Measurements from ENCODE around the gene AZI2.

The AZI2 gene

DNA sequence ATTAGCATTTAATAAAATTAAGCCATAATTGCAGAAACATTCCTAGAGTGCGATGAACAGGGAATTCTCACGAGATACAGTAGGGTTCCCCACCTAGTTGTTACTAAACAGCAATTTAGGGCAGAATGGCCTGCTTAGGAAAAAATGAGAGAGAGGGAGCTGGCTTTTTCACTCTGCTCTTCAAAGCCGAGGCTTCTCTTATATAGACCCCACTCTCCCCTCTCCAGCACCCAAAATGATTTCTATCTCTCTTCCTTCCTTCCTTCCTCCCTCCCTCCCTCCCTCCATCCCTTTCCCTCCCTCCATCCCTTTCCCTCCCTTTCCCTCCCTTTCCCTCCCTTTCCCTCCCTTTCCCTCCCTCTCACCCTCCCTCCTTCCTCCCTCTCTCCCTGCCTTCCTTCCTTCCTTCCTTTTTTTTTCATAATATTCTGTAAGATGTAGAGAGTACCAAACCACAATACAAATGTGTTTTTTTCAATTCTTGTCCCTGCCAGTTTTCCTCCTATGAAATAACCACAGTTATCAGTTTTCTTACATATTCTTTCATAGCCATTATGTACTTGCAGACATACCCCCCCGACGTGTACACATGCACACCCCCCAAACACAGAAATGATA, 48.2 kb downstream of the AZI2 start:
- no peak for DNase-seq

DNA sequence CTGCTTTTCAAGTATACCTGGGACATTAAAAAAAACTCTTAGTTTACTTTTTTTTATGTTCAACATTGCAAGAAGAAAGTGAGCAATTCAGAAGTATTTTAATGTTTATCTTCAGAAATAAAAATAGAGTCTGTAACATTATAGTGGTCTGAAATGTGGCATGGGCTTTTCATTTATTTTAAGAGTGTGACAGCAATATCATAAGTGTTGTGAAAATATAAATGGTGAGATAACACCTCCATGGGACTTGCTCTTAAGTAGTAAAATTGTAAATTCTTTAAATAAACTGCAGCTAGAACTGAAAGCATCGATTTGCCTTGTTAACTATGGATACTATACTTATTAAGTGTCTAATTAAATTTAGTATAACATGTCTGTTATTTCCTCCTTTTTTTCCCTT, 48.9 kb downstream of the AZI2 start:
- DNase-seq: no peak

DNA sequence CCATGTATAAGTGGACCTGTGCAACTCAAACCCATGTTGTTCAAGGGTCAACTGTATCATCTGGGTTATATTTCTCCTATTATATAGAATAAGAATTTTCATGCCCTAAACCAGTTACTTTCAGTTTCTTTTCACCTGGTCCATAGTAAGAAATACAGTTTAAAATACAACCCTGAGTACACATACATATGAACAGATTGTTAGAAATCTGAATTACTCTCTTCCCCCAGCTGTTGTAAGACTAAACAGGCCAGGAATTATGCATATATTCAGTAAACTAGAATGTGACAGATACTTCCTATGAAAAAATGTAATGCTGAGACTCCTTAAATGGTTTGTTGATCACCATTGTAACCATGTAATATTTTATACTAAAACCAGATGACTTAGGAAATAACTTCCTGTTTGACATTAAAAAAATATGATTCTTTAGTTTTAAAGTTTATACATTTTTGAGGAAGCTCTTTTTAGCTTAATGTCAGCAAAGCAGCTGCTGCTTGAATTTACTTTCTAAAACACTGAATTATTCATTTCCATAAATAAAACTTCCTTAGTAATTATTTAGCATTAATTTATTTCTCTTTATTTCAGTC, 52.6 kb downstream of the AZI2 start:
- DNase-seq: no peak

DNA sequence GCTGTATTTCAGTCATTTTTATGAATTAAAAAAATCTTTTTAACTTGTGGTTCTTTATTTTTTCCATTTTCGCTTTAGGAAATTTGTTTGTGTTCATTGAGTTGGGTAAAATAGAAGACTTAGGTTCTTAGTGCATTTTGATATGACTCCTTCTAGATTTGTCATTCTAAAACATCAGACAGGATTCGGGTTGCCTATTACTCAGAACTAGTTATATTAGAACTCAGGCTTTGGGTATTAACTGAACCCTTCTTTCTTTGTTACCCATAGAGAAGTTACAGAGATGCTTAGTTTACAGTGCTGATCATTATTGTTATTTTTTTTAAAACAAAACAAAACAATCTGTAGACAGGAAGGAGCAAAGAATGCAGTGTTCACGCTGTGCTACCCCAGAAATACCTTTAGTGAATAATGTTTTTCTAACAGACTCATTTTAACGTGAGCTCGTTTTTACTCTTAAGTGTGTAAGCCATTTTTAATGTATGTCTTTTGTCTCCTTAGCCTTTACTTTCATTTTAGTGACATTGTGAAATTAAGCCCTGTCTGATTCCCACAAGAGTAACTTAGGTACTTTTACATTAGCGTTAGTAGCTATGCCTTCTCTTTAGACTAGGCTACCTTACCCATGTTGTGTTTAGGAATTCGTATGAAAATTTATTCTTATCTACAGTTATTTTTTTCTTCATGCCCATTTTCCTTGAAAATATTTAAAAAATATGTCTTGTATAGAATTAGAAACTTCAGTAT, 53.8 kb downstream of the AZI2 start:
- DNase-seq: no peak

DNA sequence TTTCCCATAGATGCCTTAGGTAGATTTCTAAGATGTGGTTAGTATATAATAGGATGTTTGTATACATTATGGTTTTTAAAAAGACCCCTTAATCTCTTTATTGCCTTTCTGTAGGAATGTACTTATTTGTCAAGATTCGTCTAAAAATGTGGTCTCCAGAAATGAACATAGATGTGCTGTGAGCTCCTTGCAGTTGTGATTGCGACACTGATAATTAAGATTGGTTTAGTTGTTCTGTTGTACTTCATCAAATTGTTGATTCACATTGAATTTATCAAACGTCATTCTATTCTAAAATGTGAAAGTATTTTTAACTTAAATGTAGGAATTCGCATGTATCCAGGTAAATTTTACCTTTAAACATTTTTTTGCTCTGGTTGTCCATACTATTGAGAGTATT, 56.0 kb downstream of the AZI2 start:
- no peak for DNase-seq

DNA sequence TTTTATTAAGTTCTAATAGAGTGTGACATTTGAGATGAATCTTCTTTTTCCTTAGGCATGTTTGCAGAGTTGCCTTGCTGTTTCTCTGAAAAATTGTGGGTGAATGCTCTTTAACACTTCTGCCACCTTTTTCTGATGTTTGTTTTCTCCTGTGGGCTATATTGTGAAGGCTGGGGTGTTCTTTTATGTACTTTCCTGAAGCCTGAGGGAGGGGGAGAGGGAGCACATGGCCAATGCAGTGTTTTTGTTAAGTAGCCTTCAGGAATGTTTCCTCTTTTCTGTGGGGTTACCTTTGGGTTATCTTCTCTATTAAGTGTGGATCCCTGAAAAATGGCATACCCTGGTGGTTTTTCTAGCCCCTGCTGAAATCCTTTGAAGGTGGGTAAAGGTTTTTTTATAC, 57.0 kb downstream of the AZI2 start:
- no peak for DNase-seq

DNA sequence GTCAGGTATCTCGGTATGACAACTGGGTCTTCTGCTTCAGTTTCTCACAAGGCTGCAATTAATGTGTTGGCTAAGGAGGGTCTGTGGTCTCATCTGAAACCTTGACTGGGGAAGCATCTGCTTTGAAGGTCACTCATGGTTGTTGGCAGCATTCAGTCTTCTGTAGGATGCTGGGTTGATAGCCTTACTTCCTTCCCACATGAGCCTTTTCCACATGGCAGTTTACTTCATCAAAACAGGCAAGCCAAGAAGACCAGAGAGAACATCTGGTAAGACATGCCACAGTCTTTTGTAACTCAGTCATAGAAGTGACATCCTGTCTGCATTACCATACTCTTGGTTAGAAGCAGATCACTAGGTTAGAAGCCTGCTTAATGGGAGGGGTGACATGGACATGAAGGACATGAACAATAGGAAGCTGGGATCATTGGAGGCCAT, 57.7 kb downstream of the AZI2 start:
- DNase-seq: no peak

DNA sequence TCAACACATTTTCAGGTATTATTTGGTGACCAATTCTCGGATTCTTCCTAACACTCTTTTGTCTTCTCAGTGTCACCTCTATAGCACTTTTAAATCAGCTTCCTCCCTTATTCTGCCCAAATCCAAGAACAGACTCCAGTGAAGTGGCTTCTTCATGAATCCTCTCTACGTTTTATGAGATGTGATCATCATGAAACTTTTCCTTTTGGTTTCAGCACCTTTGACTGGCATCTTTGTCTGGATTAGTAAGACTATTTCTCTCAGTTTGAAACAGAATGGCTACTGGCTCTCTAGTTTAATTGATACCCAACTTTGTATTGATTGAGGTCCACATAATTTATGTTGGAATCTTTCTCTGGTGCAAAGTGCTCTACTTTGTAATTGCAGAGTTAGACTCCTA, 61.6 kb downstream of the AZI2 start:
- no peak for DNase-seq

DNA sequence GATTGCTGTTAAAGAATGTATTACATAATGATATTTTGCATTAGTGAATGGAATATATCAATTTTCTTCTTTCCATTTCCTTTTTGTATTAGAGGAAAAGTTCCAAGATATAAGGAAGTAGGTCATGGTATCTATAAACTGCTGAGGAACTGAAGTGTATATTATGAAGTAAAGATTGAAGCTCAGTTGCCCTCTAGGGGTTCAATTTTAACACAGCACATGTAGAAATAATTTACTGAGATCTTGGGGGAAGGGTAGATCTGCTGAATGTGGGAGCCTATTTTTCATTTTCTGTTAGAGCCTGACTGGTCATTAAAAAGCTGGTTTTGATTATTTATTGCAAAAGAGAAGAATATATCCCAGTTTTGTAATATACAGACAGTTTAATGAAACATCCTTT, 62.0 kb downstream of the AZI2 start:
- no peak for DNase-seq

DNA sequence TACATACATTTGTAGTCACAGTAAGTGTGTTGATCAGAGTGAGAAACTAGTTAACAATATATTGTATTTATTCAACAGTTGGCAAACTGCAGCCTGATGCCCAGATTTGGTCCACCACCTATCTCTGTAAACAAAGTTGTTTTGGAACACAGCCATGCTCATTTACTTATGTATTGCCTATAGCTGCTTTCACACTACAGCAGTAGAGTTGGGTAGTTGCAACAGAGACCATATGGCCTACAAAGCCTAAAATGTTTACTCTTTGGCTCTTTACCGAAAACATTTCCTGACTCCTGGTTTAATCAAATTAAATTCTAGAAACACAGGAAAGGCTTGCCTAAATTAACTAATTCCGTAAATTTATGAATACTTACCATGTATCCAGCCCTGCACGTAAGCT, 67.8 kb downstream of the AZI2 start:
- DNase-seq: no peak

DNA sequence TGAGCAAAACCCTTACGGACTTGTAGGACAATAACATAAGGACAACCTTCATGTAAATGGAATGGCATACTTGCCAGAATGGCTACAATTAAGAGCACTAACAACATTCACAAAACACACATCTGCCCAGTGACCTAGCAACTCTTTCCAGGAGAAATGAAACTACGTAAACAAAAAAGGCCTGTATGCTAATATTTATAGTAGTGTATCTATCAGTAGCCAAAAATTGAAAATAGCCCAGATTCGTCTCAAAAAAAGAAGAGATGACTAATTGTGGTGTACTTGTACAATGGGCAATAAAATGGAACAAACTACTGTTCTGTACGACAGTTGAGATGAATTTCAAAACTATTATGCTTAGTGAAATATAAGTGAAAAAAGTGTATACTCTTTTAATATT, 68.9 kb downstream of the AZI2 start:
- no peak for DNase-seq

DNA sequence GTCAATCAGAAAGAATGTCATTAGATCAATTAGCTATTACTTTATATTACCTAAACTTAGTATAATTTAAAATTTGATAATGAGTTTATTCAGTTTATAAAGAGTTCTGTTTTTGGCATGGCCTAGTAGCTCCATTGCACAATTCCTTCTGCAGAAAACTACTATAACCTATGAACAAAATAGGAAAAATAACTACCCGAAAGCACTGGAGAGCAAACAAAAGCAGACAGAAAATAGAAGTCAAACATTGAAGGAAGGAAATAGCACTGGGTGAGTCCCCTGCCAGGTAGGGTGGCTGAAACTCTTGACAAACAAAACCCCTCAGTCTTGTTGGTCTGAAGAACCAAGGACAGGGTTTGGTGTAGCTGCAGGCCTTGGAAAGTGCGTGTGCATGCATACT, 69.7 kb downstream of the AZI2 start:
- no peak for DNase-seq

DNA sequence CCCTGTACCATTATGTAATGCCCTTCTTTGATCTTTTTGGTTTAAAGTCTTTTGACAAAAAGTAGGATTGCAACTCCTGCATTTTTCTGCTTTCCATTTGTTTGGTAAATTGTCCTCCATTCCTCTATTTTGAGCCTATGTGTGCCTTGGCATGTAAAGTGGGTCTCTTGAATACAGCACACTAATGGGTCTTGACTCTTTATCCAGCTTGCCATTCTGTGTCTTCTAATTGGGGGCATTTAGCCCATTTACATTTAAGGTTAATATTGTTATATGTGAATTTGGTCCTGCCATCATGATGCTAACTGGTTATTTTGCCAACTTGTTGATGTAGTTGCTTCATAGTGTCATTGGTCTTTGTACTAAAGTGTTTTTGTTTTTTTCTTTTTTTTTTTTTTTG, 74.8 kb downstream of the AZI2 start:
- no peak for DNase-seq
